AG08396 (cell line): ENCODE results near the gene ITGB5.

ENCODE experiments used
- DNase-seq: peaks from one replicate; pipeline ENCODE4 v3.0.0; 2012; ENCODE audit warnings: low spot score, mixed read lengths

The ITGB5 gene

DNA sequence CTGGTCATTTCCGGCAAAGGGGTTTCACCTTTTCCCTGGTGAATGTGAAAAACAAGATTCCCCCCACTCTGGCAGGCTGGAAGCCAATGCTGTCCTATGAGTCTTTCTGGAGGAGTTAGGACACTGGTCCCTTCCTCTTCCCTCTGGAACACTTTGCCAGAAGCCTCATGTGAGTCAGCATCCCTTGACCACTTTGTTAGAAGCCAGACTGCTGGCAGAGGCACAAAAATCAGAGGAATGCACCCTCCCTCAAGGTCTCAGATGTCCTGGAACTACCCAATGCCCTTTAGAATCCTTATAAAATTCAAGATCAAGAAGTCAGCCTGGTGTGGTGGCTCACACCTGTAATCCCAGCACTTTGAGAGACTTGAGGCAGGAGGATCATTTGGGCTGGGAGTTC is 26.6 kb downstream of the ITGB5 start:
- DNase-seq: peak; percentile 86

DNA sequence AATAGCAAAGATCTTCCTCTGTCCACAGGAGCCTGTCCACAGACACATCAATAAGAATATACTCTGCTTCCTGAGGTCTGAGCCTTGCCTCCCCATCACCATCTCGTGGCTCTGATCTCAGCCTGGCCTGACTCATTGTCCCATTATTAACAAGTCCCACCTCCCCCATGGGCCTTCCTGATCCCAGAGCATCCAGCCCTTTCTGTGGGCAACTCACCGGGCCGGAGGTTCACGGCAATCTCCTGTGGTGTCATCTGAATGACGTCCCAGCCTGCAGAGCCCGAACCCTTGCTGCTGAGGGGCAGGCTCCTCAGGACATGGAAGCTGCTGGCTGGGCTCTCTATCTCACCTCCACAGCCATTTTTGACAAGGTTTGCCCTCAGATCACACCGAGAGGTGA is 28.1 kb downstream of the ITGB5 start:
- DNase-seq: peak; percentile 54

DNA sequence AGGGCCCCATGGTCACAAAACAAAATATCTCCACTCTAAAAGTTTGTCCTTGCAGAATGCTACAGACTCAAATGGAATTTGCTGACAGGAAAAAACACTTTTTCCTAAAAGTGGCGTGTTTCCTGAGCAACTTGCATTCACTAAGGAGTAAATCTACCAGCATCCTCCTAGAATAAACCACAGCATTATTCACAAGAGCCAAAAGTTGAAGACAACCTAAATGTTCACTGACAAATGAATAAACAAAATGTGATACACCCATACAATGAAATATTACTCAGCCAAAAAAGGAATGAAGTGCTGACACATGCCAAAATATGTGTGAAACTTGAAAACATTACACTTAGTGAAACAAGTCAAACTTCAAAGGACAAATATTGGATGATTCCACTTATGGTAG is 28.9 kb downstream of the ITGB5 start:
- no peak for DNase-seq

DNA sequence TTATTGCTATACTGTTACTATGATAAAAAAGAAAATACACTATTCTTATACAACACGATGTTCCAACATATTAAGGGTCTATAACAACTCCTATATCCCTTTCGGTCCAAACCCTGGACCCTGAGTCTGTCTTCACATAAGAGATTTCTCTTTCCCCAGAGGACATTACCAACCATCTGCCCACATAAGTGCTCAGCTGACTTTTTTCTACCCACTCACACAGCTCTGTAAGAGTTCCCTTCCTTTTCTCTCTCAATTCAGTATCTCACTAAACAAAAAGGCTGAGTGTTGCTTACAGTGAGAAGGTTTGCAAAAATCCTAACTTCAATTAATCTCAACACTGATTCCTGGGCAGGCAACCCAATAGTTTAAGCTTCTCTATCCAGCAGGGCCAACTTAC is 30.5 kb downstream of the ITGB5 start:
- no peak for DNase-seq

DNA sequence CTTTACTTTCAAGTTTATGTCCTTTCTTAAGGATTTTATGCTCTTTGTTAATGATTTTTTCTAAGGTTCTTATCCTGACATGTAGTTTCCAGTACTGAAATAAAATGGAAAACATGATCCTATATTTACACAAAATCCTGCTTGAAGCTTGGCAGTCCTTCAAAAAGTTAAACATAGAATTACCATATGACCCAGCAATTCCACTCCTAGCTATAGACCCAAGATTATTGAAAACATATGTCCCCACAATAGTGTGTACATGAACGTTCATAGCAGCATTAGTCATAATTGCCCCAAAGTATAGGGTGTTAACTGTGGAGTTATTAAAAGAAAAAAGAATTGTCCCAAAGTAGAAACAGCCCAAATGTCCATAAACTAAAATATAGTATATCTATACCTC is 33.2 kb downstream of the ITGB5 start:
- DNase-seq: no peak

DNA sequence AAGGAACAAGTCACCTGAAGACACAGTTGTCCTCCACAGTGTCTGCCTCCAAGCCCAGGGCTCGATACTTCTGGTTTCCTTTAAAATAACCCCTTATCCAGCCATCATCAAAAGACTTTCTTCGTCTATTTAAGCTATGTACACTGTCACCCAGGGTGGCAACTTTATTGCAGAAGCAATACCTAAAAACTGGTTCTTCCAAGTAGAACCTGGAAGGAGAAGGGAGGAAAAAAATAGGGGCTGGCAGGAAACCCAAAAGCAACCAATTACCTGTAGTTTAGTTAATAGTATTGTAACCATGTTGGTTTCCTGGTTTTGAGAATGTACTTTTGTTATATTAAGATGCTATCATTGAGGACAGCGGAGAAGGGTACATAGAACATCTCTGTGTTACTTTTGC is 33.7 kb downstream of the ITGB5 start:
- DNase-seq: no peak

DNA sequence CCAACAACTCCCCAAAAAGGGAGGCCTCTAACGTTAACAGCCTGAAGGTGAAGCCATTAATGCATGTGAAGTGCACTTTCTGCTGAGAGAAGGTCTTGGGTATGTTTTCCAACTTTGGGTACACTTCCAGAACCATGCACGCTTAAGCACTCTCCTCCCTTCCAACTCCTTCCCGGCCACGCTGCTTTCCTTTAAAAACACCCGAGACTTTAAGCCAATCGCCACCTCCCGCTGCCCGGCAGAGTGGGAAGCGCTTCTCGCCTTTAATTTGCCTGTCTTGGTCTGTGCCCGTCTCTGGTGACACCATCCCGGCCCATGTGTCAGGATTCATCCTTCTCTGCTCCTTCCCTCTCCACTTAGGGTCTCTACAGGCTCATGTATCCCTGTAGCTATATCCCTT is 35.3 kb downstream of the ITGB5 start:
- no peak for DNase-seq

DNA sequence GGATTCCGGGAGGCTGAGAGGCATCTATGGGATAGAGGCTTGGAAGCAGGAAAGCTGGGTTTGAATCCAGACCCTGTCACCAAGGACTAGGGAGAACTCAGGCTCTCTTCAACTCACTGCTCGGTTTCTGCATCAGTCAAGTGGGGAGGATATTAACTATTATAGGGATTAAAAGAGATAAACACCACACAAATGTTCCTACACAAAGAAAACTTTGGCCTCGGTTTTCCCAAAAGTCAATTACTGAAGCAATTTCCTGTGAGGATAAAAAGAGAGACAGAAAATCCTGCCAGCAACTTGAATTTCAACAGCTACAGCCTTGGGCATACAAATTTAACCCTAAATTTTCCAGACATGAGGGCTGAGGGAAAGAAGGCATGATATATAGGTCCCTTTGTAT is 36.0 kb downstream of the ITGB5 start:
- DNase-seq: no peak

DNA sequence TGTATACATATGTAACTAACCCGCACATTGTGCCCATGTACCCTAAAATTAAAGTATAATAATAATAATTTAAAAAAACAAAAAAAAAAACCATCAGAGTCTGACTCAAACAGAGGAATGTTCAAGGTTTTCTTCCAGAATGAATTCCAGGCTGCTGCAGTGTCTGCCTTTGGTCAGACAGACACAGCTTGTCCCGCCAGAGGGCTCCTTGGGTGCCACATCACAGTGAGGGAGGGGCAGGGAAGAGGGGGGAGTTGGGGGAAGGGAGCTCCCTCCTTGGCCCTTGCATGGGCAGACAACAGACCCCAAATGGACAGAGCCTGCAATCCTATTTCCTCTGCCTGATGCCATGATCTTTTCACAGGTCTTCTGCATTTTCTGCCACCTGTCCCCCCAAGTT is 36.5 kb downstream of the ITGB5 start:
- peak; percentile 63 for DNase-seq

DNA sequence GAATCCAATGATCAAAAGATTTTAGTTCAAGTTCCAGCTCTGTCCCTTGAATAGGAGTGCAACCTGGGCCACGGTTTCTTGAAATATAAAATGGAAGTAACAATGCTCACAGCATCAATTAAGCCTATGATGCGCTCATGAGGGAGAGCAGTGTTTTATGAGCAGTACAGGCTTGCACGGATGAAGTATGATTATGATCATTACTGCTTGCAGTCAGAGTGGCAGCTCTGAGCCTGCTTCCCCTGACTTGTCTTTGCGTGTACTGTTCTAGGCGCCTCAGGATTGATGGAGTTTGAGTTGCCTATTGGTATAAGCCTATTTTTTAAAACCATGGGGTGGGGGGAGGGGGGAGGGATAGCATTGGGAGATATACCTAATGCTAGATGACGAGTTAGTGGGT is 37.0 kb downstream of the ITGB5 start:
- DNase-seq: no peak

DNA sequence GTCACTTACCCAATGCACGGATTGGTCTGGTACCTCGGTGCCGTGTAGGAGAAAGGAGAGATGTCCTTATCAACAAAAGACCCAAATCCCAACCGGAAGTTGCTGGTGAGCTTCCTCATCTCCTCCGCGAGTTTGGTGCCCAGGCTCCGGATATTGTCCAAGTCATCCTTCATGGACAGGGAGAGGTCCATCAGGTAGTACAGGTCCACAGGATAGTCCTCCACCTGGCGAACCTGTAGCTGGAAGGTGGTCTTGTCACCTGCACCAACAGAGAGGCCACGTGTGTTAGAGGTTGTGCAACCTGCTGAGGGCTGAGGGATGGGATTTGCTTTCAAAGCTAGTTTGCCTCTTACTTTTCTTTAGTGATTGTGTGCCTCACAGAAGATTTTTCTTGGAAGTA is 38.9 kb downstream of the ITGB5 start:
- no peak for DNase-seq

DNA sequence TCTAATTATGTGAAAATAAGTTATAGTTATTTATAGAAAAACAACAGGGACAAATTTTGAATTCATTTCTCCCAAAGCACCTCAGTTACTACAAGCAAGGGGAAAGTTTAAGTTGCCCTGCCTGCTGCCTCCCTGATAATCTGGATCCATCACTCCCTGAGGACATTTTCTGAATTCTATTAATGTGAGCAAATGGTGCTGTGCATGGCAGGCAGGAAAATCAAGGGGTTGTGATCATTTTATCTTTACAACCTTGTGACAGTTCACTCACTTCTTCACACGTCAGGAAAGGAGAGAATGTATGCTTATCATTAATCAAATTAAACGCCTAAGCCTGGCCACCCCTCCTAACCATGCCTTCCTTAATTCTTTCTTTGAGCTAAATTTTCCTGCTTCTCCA is 39.3 kb downstream of the ITGB5 start:
- no peak for DNase-seq

DNA sequence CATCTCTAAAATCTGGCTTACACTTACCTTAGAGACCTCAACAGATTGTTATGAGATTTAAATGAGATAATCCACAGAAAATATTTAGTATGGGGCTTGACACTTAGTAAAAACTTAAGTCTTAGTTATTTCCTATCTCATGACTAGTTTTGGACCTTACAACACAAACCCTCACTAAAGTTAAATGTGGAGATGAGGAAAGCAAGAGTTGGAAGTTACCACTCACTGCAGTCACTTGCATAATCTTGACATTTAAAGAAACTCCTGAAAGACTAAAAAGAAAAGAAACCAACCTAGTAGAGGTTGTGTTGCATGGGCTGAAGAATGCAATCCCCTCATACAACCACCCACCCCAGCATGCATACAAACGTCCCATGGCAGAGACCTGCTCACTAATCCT is 40.1 kb downstream of the ITGB5 start:
- DNase-seq: no peak

DNA sequence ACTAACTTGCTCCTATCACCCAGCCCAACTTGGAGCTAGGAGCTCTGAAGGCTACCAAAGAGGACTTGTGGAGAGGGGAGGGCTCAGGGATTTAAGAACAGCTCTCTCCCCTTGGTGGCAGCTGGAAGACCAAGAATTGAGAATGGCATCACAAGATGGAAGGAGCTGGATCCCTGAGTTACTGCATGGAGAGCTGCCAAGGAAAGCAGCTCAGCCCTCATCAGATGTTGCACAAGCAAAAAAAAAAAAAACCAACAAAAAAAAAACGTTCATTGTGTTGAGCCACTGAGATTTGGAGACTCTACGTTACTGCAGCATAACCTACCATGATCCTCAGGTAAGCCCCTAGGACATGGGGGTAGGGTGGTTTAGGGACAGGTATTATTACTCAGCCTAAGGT is 41.0 kb downstream of the ITGB5 start:
- DNase-seq: peak; percentile 49

DNA sequence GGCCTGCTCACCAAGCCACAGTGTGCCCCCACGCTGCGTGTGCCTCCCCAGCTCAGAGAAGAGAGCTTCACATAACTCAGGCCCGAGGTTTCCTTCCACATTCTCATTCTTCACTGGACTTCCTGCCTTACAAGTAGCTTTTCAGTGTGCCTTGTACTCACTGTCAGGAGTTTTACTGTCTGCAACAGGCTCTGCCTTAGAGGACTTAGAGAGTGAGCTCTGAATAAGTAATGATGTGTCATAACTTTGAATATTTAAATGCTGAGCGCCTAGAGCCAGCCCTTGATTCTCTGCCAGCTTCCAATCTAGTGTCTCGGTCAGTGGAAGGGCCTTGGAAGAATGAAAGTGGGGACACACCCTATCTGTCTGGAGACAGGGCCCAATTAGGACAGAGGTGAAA is 41.8 kb downstream of the ITGB5 start:
- peak; percentile 59 for DNase-seq

DNA sequence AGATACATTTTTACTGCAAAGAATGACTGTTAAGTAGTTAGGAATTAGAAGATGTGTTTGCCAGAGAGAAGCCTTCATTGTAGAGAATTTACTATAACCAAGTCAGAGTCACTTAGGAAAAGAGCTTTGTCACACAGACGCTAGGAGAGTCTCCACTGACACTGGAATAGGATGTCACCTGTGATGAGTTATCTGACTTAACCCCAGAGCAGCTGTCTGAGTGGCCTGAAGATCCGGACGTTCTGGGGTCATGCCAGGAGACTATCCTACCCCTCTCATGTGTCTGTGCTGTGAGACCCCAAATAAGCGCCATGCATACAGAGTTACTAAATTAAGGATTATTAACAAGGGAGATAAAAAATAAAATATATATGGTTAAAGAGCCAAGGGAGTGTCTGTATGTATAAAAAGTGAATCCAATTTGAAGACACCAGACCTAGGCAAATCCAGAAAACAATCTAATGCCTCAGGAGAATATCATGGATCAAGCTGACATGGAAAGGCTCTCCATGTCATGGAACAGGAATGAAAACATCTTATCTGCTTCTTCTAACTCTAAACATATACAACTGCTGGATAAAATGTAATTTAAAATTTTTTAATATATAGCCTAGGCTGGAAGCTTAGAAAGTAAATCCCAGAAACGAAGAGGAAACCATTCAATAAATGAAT is 43.5 kb downstream of the ITGB5 start:
- no peak for DNase-seq

DNA sequence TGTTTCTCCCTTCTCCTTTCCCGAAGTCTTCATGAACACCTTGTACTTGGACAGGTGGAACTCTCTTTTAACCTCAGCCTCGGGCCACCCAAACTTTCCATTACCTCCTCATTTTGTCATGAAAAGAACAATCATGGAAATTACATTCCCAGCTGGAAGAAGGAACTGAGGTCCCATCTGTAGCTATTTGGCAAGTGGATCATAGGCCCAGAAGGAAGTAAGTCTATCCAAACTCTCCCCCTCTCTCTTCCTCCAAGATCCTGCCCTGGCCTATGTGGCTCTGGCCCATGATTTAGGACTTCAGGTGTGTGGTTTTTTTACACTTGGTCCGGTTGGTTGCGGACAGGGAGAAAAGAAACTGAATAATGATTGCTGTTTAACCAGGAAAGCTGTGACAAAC is 44.1 kb downstream of the ITGB5 start:
- no peak for DNase-seq

DNA sequence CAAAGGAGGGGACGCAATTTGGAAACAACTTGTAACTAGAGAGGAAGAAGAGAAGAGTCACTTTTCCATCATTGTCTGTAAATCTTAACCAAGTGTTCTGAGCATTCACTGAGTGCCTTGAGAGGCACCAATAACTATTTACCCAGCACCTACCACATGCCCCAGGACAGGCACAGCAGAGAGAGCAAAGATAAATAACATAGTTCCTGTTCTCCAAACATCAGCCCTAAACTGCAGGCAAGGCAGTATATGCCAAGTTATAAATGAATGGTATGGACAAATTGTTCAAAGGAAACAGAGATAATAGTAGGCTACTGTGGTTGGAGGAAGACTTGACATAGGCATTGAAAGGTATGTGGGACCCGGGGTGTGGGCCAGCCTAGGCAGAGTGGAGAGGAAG is 45.6 kb downstream of the ITGB5 start:
- no peak for DNase-seq

DNA sequence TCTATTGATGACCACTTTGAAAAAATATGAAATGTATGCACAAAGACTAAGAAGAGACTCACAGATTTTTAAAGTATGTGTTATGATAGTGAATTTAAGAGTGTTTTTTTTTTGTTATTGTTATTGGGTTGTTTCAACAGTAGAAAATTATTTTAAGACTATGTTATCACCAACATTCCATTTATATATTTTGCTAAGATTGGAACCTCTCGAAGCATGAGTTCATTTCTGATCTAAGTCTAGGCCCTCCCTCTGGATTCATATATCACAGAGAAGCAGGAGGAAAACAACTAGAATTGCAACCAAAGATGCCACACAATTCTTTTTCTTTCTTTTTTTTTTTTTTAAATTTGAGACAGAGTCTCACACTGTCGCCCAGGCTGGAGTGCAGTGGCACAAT is 46.8 kb downstream of the ITGB5 start:
- DNase-seq: no peak

DNA sequence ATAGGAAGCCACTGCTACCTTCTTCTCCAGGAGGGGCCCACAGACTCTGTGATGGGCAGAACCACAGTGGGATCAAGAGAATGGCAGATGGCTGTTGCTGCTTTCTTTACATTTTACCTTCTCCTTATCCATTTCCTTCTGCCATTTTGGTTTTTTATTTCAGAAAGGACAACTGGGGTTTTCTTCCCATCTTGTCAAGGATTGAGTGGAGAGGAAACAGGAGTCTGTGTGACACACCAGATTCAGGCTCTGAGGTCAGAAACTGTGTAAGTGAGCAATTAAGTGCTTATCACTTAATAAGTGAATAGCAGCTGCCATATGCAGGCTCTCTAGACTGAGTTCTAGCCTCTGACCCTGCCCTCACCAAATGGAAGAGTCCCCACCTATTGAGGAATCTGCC is 47.3 kb downstream of the ITGB5 start:
- no peak for DNase-seq

DNA sequence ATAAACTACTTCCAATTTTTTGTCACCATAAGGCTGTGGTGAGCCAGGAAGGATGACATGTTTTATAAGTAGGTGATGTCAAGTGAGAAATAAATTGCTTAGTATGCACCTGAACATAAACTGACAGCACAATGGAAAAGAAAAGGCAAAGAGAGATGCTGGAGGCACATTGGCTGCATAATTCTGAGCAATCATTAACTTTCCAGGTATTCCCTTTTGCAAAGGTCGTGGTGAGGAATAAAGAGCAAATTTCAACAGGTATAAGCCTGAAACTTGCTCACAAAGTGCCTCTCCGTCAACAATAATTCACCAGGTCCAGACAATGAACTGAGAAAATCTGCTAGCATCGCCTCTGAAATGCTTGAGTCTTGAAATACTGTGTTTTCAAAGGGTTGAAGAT is 48.2 kb downstream of the ITGB5 start:
- no peak for DNase-seq

DNA sequence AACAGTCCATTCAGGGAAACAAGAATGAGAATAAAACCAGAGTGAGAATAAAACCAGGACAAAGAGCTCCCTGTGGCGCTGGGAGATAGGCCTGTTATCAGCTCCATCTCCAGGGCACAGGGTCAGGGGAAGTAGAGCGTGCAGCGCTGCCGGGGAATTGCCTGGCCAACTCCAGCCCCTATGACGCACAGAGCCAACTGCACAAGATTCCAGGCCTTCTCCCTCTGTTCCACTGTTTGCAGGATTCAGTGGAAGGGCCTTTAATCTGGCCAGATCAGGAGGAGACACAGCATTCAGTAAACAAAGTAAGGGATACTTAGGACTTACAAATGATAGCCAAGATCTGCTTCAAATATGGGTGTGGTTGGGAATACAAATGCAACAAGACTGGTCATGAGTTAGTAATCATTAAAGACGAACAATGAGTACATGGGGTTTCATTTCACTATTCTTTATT is 49.4 kb downstream of the ITGB5 start:
- DNase-seq: peak; percentile 56

DNA sequence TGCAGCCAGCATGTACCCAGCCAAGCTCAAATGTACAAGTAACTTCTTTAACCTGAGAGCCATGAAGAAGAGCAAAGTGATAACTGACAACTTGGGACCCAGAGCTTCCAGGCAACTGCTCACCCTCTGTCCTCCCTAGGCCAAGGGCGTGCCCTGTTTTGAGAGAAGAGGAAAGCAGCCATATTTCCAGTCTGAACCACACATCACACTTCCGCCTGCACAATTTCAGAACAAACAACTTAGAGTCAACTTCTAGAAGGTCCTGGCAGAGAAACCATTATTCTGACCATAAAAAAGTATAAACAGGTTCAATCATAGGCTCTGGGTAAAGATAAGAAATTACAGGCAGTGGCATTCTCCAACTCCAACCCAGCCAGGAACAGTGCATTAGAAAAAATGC is 50.1 kb downstream of the ITGB5 start:
- no peak for DNase-seq

DNA sequence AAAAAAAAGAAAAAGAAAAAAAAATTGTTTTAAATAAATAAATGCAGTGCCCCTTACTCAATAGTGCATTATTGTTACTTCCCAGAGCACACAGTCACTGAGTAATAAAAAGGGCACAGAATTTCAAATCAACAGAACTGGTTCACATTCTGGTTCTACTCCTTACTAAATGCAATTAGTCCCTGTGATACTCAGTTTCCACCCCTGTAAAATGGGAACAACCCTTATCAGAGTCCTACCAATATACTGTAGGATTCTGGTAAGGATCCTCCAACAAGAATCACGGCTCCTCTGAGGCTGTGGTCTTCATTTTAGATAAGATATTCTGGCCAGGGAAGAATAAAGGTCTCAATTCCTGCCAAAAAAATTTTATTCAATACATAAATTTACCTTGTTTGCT is 50.7 kb downstream of the ITGB5 start:
- DNase-seq: no peak
